Esophagus muscularis mucosa (tissue), 4 donors: Measurements from ENCODE around the gene CBX4. TPM values are rescaled to one million over a fixed set of nuclear protein-coding genes. Genes with fewer than 3 reads are reported as not detected.
A peak's percentile ranks its signal among the peaks of the same experiment; 100 is the strongest.

Source experiments
- DNase-seq: peaks from one replicate; pipeline ENCODE4 v3.0.0-alpha.2; 2017; ENCODE audit errors: extremely low spot score
- H3K27ac ChIP-seq, 4 donors: fragments of 200-600 bp; sonication (generic); replicated peaks in 1 of 4; 1 replicate in 3 of 4; 2 replicates in 1 of 4; pipeline ENCODE4 v1.5.1; 2016 to 2019; ENCODE audit warnings: mild to moderate bottlenecking in 1 of 4
- H3K27me3 ChIP-seq, 4 donors: fragments of 200-600 bp; sonication (generic); one replicate each; pipeline versions ENCODE4 v1.5.1 to v1.6.0; 2016 to 2019
- H3K36me3 ChIP-seq, 4 donors: fragments of 200-600 bp; sonication (generic); one replicate each; pipeline ENCODE4 v1.5.1; 2016 to 2019
- H3K4me1 ChIP-seq, 4 donors: fragments of 200-600 bp; sonication (generic); one replicate each; pipeline ENCODE4 v1.5.1; 2016 to 2019
- H3K4me3 ChIP-seq, 4 donors: fragments of 200-600 bp; sonication (generic); 1 replicate in 2 of 4; 2 replicates in 2 of 4; pipeline ENCODE4 v1.5.1; 2016 to 2019; ENCODE audit warnings: mild to moderate bottlenecking in 4 of 4, moderate library complexity in 1 of 4
- H3K9me3 ChIP-seq, 4 donors: fragments of 200-600 bp; sonication (generic); 1 replicate in 3 of 4; 2 replicates in 1 of 4; pipeline ENCODE4 v1.5.1; 2016 to 2019
- EP300 ChIP-seq: sonication (generic); formaldehyde crosslinking; IDR thresholded peaks from one replicate; pipeline ENCODE4 v1.6.1; 2017; ENCODE audit warnings: antibody characterized with exemption
- POLR2A ChIP-seq: fragments of 450-650 bp; IDR thresholded peaks from one replicate; pipeline ENCODE4 v1.6.1; 2017; ENCODE audit warnings: antibody characterized with exemption, moderate library complexity, mild to moderate bottlenecking, low read depth
- POLR2AphosphoS5 ChIP-seq, 2 donors: sonication (generic); formaldehyde crosslinking; IDR thresholded peaks; one replicate each; pipeline ENCODE4 v1.6.1; 2017; ENCODE audit warnings: antibody characterized with exemption in 2 of 2
- WGBS: methylation state at CpG from one replicate; pipeline ENCODE4 v1.1.5; 2018; 5-methylcytosine and 5-hydroxymethylcytosine counted together
- intact Hi-C: fragments of 100-400 bp; cut with DNase I; formaldehyde crosslinking; loops from one replicate; pipeline ENCODE4 v1.15.1; 2023
- total RNA-seq, 4 donors: library from RNA; depleted of rRNA; stranded (reverse); fragments of >200 nt; gene quantifications; one replicate each; pipeline versions ENCODE4 v1.1.0 to v1.2.1, GENCODE V29; 2016
- TF ChIP-seq, protein P1 (sequence below), 3 experiments: fragments of 200-600 bp in 2 of 3; fragments of 450-650 bp in 1 of 3; sonication (generic) in 2 of 3; IDR thresholded peaks; one replicate each; pipeline ENCODE4 v1.5.1; 2017 to 2019; ENCODE audit warnings: antibody characterized with exemption in 3 of 3, mild to moderate bottlenecking in 2 of 3, moderate library complexity in 1 of 3

CBX4 gene
- total RNA-seq, 4 donors from 2014 or later, result 6.6 to 14.1 (median 12.3) TPM

DNA sequence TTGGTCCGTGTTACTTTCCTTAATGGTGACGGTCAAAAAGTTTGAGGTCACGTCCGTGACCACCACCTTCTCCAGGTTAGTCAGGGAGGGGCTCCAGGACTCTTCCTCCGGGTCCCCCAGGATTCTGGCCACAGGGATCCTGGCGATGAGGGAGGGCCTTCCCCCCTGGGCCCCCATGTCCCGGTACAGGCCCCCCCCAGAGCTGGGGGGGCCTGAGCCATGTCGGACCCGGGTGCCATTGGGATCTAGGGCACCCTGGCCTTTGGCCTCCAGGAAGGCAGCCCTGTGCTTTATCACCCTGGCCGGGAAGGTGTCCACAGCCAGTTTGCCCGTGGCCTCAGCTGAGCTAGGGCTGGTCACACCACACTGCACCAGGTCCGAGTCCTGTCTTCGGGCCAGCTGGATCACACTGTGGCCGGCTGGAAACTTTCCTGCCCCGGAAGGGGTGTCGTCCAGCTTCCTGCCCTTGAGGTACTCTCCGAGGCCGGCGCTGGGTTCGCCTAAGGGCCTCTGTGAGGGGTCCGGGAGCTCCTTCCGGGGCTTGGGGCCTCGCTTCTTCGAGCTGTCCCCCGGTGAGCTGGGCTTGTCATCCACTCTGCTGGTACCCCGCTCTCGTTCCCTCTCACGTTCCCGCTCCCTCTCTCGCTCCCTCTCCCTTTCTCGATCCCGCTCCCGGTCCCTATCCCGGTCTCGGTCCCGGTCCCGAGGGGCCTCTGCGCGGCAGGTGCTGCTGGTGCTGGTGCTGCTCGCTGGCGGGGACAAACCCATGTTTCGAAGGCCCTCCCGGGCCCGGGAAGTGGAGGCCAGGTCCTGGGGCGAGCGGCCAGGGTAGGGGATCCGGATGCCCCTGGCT, 44.4 kb downstream of the CBX4 start:
- no peak overlapping the region for H3K4me3 ChIP-seq
- H3K27ac ChIP-seq, result peak overlapping the region; percentile 74 to 85 (median 78)
- no peaks in the 10 kb centered on the region for H3K9me3 ChIP-seq
- DNase-seq, result no peak
- no peak for TF ChIP-seq EP300
- no peak for TF ChIP-seq POLR2AphosphoS5 (IDR thresholded peaks at IDR 0.05)
- TF ChIP-seq, protein P1, sequence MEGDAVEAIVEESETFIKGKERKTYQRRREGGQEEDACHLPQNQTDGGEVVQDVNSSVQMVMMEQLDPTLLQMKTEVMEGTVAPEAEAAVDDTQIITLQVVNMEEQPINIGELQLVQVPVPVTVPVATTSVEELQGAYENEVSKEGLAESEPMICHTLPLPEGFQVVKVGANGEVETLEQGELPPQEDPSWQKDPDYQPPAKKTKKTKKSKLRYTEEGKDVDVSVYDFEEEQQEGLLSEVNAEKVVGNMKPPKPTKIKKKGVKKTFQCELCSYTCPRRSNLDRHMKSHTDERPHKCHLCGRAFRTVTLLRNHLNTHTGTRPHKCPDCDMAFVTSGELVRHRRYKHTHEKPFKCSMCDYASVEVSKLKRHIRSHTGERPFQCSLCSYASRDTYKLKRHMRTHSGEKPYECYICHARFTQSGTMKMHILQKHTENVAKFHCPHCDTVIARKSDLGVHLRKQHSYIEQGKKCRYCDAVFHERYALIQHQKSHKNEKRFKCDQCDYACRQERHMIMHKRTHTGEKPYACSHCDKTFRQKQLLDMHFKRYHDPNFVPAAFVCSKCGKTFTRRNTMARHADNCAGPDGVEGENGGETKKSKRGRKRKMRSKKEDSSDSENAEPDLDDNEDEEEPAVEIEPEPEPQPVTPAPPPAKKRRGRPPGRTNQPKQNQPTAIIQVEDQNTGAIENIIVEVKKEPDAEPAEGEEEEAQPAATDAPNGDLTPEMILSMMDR (IDR thresholded peaks at IDR 0.05), result no peak
- TF ChIP-seq POLR2A, result no peak
- H3K4me1 ChIP-seq, result peaks cover 55 to 94% (median 88%) of the 10 kb centered on the region in 4 donors
- intact Hi-C loops, result loop anchor here (2.0 kb wide), 1 partner anchor 46 kb away; no protein-coding TSS in a partner anchor
- peaks cover 52 to 76% (median 59%) of the 10 kb centered on the region in 4 donors for H3K27me3 ChIP-seq
- peaks cover 0 to 11% (median 7%) of the 10 kb centered on the region in 4 donors for H3K36me3 ChIP-seq
- 88% methylated on average over 34 of the region's 47 CpGs for WGBS

DNA sequence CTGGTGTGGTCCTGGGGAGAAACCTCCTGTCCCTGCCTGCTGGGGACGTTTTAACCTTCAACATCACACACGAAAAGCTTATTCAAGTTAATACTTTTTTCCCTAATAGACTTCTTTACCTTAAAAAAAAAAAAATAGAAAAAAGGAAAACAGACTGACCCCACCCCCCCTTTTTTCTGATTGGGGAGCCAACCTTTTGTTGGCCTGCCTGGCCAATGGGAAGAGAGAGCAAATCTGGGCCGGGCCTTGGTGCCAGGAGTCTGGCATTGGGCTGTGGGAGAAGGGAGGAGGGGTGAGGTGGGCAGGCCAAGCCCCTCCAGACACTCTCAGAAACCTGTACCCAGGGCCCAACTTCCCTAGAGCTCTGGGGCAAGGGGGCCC, 45.3 kb downstream of the CBX4 start:
- 61% methylated on average over 3 of the region's 3 CpGs for WGBS
- intact Hi-C loops, result loop anchor here (2.0 kb wide), 1 partner anchor 47 kb away; no protein-coding TSS in a partner anchor
- Histone ChIP-seq H3K27ac (peak overlapping the region; percentile 74 to 85 (median 78)), H3K27me3 (peaks cover 47 to 76% (median 57%) of the 10 kb centered on the region in 4 donors), H3K36me3 (peaks cover 0 to 11% (median 7%) of the 10 kb centered on the region in 4 donors), H3K4me3 (peak overlapping the region; percentile 44 to 63 (median 50)), H3K9me3 (no peaks in the 10 kb centered on the region), H3K4me1 (peaks cover 48 to 92% (median 86%) of the 10 kb centered on the region in 4 donors)
- TF ChIP-seq POLR2A (no peak), EP300 (no peak), POLR2AphosphoS5 (IDR thresholded peaks at IDR 0.05) (no peak)
- TF ChIP-seq, protein P1 (IDR thresholded peaks at IDR 0.05), result no peak
- DNase-seq, result no peak

DNA sequence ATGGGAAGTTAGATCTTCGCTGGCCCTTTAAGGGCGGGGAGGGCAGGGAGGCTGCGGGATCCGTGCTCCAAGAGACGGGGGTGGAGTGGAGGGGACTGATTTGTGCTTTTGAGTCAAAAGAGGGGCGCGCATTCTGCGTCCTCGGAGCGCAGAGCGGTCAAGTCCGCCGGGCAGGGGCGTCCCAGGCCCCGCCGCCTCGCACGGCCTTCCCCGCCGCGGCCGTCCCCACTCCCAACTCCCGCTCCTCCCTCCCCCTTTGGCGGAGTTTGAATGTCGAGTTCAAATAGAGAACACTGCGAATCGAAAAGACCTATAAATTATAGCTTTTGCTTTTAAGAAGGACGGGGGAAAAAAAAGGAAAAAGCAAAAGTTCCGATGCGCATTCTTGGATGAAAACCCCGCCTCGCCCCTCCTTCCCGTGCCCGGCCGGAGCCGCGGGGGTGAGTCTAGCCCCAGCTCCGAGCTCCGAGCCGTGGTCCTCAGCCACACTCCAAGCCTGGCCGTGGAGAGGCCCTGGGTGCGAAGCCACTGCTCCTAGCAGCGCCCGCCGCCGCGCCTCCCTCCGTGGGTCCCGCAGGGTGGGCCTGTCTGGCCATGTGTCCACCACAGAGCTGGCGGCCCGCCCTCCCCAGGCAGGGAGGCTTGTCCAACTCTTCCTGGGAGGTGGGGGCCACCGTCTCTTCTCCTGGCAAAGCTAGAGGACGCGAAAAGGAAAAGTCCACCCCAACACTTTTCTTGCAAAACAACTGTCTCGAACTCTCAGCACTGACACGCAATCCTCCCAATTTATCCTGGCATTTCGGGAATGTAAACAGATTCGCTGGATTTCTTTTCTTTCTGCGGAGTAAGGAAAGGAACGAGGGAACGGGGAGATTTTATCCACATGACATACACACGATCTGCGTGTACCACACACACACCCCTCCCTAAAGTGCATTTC, 46.0 kb downstream of the CBX4 start:
- TF ChIP-seq POLR2AphosphoS5 (IDR thresholded peaks at IDR 0.05) (peak; percentile 33 to 78), POLR2A (no peak), EP300 (no peak)
- TF ChIP-seq, protein P1 (IDR thresholded peaks at IDR 0.05), result no peak
- WGBS, result 23% methylated on average over 53 of the region's 63 CpGs
- Histone ChIP-seq H3K4me3 (peak overlapping the region; percentile 44 to 63 (median 50)), H3K27ac (peak overlapping the region; percentile 74 to 85 (median 78)), H3K4me1 (peaks cover 41 to 85% (median 80%) of the 10 kb centered on the region in 4 donors), H3K36me3 (peaks cover 0 to 11% (median 7%) of the 10 kb centered on the region in 4 donors), H3K27me3 (peaks cover 40 to 76% (median 56%) of the 10 kb centered on the region in 4 donors), H3K9me3 (no peaks in the 10 kb centered on the region)
- intact Hi-C loops, result no loop called here
- no peak for DNase-seq

DNA sequence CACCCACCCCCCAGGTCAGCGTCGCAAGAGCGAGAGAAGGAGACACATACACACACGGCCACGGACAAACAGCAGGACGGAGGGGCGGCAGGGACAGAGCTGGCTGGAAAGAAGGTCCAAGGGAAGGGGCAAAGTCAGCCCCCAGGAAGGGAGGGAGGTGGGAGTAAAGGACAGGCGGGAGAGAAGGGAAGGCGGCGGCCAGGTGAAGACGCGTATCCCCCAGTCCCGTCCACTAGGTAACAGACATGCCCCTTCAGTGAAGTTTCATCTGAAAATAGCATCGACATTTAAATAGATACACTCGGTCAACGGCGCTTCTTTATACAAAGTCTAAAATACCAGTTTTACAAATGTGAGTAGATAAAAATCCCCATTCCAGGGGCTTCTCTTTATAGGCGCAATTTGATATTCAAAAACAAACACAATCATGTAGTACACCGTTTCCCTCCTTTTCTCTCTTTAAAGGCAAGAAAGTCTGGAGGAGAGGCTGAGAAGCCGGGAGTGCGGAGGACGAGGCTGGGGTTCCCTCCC, 46.8 kb downstream of the CBX4 start:
- H3K9me3 ChIP-seq, result no peaks in the 10 kb centered on the region
- peaks cover 35 to 78% (median 52%) of the 10 kb centered on the region in 4 donors for H3K27me3 ChIP-seq
- intact Hi-C loops, result no loop called here
- peaks cover 0 to 11% (median 7%) of the 10 kb centered on the region in 4 donors for H3K36me3 ChIP-seq
- H3K27ac ChIP-seq, result peak overlapping the region; percentile 74 to 85 (median 78)
- TF ChIP-seq EP300, result no peak
- no peak for TF ChIP-seq POLR2A
- TF ChIP-seq POLR2AphosphoS5 (IDR thresholded peaks at IDR 0.05), result no peak
- TF ChIP-seq, protein P1 (IDR thresholded peaks at IDR 0.05), result no peak
- 23% methylated on average over 22 of the region's 22 CpGs for WGBS
- DNase-seq, result no peak
- peaks cover 35 to 77% (median 71%) of the 10 kb centered on the region in 4 donors for H3K4me1 ChIP-seq
- peak overlapping the region; percentile 44 to 63 (median 50) for H3K4me3 ChIP-seq
